Measurements from ENCODE around the gene ATP2C2. TPM values are rescaled to one million over a fixed set of nuclear protein-coding genes. Genes with fewer than 3 reads are reported as not detected.
A peak's percentile ranks its signal among the peaks of the same experiment; 100 is the strongest.

ATP2C2 gene
- total RNA-seq, 1 donor from 2014 or later = 32.1 TPM

DNA sequence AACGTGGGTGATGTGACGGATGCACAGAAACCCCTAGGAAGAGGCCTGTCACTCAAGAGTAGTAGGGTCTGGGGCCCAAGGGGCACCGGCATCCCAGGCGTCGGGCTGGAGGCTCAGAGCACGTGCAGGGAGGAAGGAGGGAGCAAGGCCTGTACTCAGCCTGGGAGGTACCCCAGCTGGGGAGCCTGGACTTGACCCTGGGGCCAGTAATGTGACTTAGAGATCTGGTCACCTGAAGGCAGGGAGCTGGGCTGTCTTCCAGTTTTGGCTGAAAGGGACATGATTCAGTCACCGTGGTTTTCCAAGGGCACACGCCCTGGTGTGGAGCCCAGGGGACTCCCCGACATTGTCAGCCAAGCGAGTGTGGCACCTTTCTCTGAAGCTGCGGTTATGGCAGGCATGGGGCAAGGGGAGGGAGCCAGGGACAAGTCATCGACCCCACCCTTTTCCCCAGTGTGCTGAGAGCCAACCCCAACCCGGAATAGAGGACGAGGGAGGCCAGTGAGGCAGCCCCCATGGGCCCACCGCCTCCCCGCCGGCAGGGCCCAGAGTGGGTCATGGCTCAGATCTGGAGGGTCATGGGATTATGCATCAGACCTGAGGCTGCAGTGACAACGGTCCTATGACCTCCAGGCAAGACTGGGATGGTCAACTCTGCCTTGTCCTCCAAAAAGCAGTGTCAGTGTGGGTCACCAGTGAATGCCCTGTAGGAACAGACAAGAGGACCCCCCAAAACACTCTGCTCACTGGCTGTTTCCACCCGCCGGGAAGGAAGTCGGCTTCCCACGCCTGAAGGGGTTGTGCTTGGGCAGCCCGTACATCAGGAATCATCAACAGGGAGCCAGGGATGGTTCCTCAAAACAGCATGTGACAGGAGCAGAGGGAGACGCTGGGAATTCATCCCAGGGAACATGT is 94.2 kb downstream of the ATP2C2 start:
- DNase-seq (ENCODE audit: low read depth) (peak; percentile 9), FAIRE-seq (peak; percentile 47)
- peaks cover 19% of the 10 kb centered on the region for H3K36me3 ChIP-seq (ENCODE audit: control insufficient read depth, insufficient read depth, low read length)
- TF ChIP-seq, protein P1, sequence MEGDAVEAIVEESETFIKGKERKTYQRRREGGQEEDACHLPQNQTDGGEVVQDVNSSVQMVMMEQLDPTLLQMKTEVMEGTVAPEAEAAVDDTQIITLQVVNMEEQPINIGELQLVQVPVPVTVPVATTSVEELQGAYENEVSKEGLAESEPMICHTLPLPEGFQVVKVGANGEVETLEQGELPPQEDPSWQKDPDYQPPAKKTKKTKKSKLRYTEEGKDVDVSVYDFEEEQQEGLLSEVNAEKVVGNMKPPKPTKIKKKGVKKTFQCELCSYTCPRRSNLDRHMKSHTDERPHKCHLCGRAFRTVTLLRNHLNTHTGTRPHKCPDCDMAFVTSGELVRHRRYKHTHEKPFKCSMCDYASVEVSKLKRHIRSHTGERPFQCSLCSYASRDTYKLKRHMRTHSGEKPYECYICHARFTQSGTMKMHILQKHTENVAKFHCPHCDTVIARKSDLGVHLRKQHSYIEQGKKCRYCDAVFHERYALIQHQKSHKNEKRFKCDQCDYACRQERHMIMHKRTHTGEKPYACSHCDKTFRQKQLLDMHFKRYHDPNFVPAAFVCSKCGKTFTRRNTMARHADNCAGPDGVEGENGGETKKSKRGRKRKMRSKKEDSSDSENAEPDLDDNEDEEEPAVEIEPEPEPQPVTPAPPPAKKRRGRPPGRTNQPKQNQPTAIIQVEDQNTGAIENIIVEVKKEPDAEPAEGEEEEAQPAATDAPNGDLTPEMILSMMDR (IDR thresholded peaks at IDR 0.05; ENCODE audit: insufficient read depth, low read length, severe bottlenecking) = no peak
- H3K4me3 ChIP-seq (ENCODE audit: low read depth, low read length) = no peak overlapping the region
- H3K27me3 ChIP-seq (ENCODE audit: control insufficient read depth, insufficient read depth, low read length) = no peaks in the 10 kb centered on the region

DNA sequence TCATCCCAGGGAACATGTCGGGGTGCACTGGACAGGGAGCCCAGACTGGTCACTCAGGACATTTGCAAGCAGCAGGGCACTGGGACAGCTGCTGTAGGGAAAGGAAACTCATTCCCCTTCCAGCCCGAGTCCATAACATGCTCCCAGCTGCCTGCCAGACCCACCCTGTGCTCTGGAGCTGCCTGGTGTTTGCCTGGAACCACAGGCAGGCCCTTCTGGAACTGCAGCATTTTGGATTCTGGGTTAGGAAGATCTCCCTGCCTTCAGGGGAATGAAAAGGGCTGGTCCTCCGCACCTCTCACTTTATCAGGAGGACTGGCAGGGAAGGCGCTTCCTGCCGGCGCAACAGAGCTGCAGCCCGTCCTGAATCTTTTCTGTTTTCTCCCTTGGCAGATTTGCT is 94.9 kb downstream of the ATP2C2 start:
- no peak overlapping the region for H3K4me3 ChIP-seq (ENCODE audit: low read depth, low read length)
- TF ChIP-seq, protein P1 (IDR thresholded peaks at IDR 0.05; ENCODE audit: insufficient read depth, low read length, severe bottlenecking) = no peak
- DNase-seq (ENCODE audit: low read depth) = no peak
- no peaks in the 10 kb centered on the region for H3K27me3 ChIP-seq (ENCODE audit: control insufficient read depth, insufficient read depth, low read length)
- peaks cover 24% of the 10 kb centered on the region for H3K36me3 ChIP-seq (ENCODE audit: control insufficient read depth, insufficient read depth, low read length)
- FAIRE-seq = no peak

DNA sequence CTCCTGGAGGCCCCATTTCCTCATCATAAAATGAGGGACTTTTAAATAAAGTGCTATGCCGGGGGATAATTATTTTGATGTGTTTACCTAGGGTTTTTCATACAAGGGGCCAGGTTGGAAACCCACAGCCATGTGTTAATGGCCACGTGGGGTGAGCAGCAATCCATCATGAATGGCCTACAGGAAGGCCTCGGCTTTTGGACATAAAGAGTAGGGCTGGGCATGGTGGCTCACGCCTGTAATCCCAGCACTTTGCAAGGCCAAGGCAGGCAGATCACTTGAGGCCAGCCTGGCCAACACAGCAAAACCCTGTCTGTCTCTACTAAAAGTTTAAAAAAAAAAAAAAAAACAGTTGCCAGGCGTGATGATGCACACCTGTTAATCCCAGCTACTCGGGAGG is 95.8 kb downstream of the ATP2C2 start:
- TF ChIP-seq, protein P1 (IDR thresholded peaks at IDR 0.05; ENCODE audit: insufficient read depth, low read length, severe bottlenecking) = no peak
- Histone ChIP-seq H3K4me3 (ENCODE audit: low read depth, low read length) (no peak overlapping the region), H3K36me3 (ENCODE audit: control insufficient read depth, insufficient read depth, low read length) (peaks cover 25% of the 10 kb centered on the region), H3K27me3 (ENCODE audit: control insufficient read depth, insufficient read depth, low read length) (no peaks in the 10 kb centered on the region)
- no peak for FAIRE-seq
- no peak for DNase-seq (ENCODE audit: low read depth)

DNA sequence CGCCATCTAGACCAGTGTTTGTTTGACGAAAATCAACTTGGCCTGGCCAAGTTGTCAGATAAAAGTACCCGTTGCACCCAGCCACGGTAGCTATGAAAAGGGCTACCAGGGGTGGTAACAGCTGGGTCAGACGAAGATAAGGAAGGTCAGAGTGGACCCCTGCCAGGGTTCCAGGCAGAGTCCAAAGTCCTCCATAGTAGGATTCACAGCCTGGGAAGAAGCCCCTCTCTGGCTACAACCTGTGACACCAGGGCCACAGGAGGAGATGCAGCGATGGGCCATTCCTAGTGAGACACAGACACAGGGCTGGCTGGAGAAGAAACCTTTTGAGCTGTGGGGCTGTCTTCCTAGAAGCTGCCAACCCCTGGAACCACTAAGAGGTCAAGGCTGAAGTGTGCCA is 96.8 kb downstream of the ATP2C2 start:
- no peaks in the 10 kb centered on the region for H3K27me3 ChIP-seq (ENCODE audit: control insufficient read depth, insufficient read depth, low read length)
- DNase-seq (ENCODE audit: low read depth) = no peak
- TF ChIP-seq, protein P1 (IDR thresholded peaks at IDR 0.05; ENCODE audit: insufficient read depth, low read length, severe bottlenecking) = no peak
- peak; percentile 43 for FAIRE-seq
- no peak overlapping the region for H3K4me3 ChIP-seq (ENCODE audit: low read depth, low read length)
- peaks cover 24% of the 10 kb centered on the region for H3K36me3 ChIP-seq (ENCODE audit: control insufficient read depth, insufficient read depth, low read length)

DNA sequence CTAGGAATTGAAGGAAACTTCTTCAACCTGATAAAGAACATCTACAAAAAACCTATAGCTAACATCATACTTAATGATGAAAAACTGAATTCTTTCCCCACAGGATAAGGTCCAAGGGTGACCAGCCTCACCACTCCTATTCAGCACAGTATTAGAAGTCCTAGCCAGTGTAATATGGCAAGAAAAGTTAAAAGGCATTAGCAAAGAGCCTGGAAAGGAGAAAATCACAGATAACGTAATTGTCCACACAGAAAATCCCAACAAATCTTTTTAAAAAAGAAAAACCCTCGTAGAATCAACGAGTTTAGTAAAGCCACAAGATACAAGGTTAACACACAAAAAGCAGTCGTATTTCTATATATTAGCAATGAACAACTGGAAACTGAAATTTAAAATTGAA is 98.4 kb downstream of the ATP2C2 start:
- Histone ChIP-seq H3K27me3 (ENCODE audit: control insufficient read depth, insufficient read depth, low read length) (no peaks in the 10 kb centered on the region), H3K36me3 (ENCODE audit: control insufficient read depth, insufficient read depth, low read length) (peaks cover 16% of the 10 kb centered on the region), H3K4me3 (ENCODE audit: low read depth, low read length) (no peak overlapping the region)
- no peak for FAIRE-seq
- no peak for DNase-seq (ENCODE audit: low read depth)
- TF ChIP-seq, protein P1 (IDR thresholded peaks at IDR 0.05; ENCODE audit: insufficient read depth, low read length, severe bottlenecking) = no peak
